ENCODE measurements around the gene PLIN4. TPM values are rescaled to one million over a fixed set of nuclear protein-coding genes. Genes with fewer than 3 reads are reported as not detected.
"Not testable (repeated sequence)": the region's sequence is repeated elsewhere in the genome, so short reads cannot be mapped to it uniquely, and the experiment has no call there.

PLIN4 gene
- not detected in 2 replicates for total RNA-seq

DNA sequence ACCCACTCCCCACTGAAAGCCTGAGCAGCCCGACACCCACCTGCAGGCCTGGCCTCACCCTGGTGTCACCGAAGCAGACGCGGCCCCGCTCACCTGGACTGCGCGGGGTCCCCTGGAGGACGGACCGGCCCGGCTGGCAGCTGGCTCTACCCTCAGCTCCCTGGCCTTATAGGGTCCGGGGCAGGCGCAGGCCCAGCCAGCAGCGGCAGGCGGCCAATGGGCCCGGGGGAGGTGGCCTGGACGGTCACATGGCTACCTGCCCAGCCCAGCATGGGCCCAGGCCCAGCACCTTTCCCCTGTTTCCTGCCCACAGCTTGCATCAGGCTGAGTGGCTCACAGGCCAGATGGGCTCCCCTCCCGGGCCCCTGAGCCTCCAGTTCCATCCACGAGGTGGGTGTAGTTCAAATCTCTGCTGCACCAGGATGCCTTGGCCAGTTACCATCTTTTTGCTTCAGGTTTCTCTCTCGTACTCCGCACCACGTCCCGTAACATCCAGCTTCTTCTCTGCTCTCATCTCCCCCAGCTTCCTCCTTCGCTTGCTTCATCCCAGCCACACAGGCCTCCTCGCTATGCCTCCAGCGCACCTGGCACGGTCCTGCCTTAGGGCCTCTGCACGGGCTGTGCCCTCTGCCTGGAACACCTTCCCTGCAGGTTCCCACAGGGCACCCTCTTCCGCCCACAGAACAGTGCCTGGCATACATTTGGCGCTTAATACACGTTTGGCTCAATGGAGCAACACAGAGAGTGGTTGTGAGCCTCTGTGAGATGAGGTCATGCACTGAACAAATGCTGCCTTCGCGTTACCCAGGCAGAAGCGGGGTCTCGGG is at the start of gene PLIN4:
TSS of gene PLIN4 (minus strand) at position 142 of the 827 bp plus-strand sequence. CDS start 214 bp downstream, outside the sequence.
- intact Hi-C loops (cut with micrococcal nuclease): no loop called here

GRCh38 chr19:4567584-4568071 is 49.3 kb upstream of the PLIN4 start:
- intact Hi-C loops (cut with micrococcal nuclease): no loop called here

DNA sequence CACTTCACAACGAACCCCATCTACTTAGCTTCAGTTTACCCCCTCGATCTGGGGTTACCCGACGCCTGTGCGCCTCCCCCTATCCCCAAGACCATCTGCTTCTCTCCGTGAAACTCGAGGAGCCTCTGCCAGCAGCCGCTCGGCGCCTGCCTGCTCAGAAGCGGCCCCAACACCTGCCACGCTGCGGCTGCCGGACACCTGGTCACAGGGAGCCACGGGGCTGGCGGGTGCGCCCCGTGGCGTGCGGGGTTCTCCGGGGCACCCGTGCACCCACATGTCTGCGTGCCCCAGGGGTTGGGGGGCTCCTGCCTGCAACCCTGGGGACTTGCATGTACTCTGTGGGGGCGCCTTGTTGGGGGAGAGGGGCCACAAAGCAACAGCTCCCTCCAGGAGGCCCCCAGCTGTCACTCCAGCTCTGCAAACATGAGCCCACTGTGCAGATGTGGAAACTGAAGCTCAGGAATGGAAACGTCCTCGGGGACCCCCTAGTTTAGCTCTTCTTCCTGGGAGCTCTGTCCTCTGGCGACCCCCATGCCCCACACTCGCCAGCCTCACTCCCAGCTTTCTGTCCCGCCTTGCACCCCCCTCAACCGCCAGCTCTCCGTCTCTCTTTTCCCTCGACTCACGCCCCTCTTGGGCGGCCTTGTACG is 48.2 kb upstream of the PLIN4 start:
- intact Hi-C loops (cut with micrococcal nuclease): no loop called here

GRCh38 chr19:4563562-4563961 is 45.3 kb upstream of the PLIN4 start:
- intact Hi-C loops (cut with micrococcal nuclease): not testable (repeated sequence)

- intact Hi-C loops (cut with micrococcal nuclease): not testable (repeated sequence)
Observed at GRCh38 chr19:4562085-4562484, 43.8 kb upstream of the PLIN4 start.

DNA sequence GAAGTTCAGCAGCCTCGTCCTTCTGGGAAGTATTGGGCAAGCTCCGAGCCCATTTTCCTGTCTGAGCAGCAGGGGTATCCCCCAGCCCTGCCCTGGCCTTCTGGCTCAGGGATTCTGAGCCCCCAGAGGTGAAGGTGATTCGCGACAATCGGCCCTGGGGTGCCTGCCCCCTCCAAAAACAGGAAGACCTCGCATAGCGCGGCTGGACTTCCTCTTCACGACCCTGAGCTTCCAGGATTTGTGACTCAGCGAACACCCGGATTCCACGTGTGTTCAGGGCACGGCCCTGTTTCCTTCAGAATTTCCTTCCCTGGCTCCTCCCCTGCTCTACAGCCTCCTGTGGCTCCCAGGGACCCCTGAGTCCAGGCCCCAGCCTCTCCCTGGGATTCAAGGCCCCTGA is 41.3 kb upstream of the PLIN4 start, which contains the start of gene SEMA6B:
TSS of gene SEMA6B (minus strand) at position 116 of the 400 bp plus-strand sequence. CDS start 1,227 bp downstream, outside the sequence.
- intact Hi-C loops (cut with micrococcal nuclease): loop anchor here (5.0 kb wide), 1 partner anchor 78 kb away; the partner anchor contains the start of gene TNFAIP8L1

DNA sequence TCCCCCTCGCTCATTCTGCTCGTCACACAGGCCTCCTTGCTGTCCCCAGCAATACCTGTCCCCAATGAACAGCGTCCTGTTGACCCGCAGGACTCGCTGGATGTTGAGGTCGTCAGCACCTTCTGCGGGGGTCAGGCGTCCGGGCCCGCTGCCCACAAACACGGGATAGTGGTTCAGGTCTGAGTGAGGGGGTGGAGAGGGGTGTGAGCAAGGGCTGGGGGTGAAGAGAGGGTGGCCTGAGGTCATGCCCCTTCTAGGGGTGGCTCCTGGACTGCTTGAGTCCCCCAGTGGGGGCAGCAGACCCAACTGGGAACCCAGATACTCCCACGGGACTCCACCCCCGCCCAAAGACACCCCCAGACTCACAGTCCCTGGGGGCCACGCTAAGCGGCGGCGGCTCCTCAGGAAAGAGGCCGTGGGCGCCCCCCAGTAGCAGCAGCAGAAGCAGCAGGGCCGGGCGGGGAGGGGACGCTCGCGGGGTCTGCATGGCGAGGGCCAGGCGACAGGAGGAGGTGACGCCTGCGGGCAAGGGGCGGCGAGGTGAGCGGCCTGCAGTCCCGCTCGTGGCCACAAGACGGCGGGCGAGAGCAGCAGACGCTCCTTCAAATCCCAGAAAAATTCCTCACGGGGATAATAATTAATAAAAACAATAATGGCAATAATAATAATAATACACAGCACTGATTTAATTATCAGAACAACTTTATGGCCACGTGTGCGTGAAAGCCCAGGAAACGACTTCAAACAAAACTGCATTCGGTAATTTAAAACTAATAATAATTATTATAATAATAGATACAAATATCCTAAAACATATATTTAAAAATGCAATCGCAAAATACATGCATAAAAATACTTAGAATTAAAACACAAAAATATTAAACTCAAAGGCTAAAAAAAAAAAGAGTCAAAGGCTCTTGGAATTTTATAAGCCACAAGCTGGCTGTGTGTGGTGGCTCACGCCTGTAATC is 40.0 kb upstream of the PLIN4 start:
- intact Hi-C loops (cut with micrococcal nuclease): loop anchor here (5.0 kb wide), 1 partner anchor 79 kb away; the partner anchor contains the start of gene TNFAIP8L1

- intact Hi-C loops (cut with micrococcal nuclease): loop anchor here (5.0 kb wide), 1 partner anchor 80 kb away; the partner anchor contains the start of gene TNFAIP8L1
Observed at GRCh38 chr19:4557144-4557970, 39.1 kb upstream of the PLIN4 start.

GRCh38 chr19:4556597-4557127 is 38.4 kb upstream of the PLIN4 start:
- intact Hi-C loops (cut with micrococcal nuclease): loop anchor here (5.0 kb wide), 1 partner anchor 81 kb away; the partner anchor contains the start of gene TNFAIP8L1

DNA sequence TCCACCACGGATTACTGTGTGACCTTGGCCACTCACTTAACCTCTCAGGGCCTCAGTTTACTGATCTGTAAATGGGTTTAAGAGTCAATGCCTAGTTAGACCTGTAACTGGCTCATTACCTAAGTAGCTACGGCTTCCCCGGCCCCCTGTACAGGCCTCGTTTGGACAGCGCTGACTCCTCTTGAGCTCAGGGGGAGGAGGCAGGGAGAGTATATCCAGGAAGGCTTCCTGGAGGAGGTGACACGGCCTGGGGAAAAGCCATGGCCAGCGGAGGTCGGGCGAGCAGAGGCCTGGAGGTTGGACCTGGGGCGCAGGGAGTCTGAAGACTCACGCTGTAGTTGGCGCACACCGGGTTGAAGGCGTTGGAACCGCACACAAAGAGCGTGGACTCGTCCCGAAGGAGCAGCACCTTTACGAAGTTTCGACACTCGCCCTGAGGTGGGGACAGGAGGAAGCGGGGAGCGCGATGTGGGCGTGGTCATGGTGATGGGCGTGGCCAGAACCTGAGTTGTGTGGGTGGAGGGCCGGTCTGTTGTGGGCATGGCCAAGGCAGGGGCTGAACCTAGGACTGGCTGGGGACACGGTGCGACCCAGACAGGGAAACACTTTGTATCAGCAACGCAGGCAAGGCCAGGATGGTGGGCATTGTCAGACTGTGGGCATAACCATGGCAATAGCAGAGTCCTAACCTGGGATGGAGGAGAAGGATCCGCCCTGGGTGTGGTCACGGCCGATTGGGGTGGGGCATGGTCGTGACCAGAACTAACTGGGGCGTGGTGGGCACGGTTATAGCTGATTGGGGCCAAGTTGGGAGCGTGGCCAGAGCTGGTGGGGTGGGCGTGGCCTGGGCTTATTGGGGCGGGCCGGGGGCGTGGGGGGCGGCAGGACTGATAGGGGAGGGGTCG is 37.6 kb upstream of the PLIN4 start:
- intact Hi-C loops (cut with micrococcal nuclease): loop anchor here (5.0 kb wide), 1 partner anchor 81 kb away; the partner anchor contains the start of gene TNFAIP8L1

DNA sequence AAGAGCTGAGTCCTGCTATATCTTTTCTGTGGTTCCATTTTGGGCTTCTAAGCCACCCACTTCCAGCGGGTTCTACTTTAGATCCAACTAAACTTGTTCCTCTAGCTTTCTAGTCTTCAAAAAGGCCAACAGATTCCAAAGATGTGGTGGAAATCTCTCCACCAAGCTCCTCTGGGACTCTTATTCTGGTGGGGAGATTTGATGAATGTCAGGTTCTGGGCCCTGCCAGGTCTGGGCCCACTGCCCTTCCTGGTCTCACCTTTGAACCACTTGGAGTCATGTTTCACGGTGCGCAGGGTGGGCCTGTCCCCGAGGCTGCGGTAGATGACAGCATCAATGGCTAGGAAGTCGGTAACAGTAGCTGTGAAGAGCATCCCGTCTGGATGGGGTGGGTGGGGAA is 36.4 kb upstream of the PLIN4 start:
- intact Hi-C loops (cut with micrococcal nuclease): loop anchor here (5.0 kb wide), 1 partner anchor 83 kb away; the partner anchor contains the start of gene TNFAIP8L1

GRCh38 chr19:4553775-4554174 is 35.5 kb upstream of the PLIN4 start:
- intact Hi-C loops (cut with micrococcal nuclease): no loop called here

GRCh38 chr19:4553092-4553695 is 34.9 kb upstream of the PLIN4 start:
- intact Hi-C loops (cut with micrococcal nuclease): no loop called here

GRCh38 chr19:4552525-4552819 is 34.2 kb upstream of the PLIN4 start:
- intact Hi-C loops (cut with micrococcal nuclease): no loop called here

- intact Hi-C loops (cut with micrococcal nuclease): no loop called here
Observed at GRCh38 chr19:4550479-4551050, 32.3 kb upstream of the PLIN4 start.

DNA sequence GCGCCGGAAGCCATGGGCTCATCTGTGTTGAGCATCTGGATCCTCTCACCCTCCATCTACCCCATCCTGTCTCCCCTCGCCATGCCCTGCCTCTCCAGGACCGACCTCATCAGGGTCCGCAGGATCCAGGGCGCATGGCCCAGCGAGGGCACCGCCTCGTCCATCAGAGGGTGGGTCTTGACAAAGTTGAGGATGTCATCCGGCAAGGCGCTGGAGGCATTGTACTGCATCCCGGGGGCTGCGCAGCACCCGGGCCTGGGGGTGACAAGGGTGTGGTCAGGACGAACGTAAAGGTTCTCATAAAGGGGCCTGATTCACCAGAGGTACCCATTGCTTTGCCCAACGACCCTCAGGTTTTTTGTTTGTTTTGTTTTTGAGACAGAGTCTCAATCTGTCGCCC is 31.7 kb upstream of the PLIN4 start:
- intact Hi-C loops (cut with micrococcal nuclease): no loop called here

DNA sequence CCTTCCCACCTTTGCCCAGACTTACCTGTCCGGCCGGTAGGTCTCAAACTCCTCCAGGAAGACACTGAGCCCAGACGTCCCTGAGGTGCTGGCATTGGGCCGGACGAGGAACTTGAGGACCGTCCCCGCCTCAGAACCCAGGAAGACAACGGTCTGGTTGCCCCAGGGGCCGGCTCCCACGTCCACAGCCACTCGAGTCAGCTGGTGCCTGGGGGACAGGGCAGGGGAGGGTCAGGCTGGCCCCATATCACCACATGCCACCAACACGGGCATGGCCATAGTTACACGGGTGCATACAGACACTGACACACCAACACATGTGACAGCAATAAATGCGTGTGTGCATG is 29.9 kb upstream of the PLIN4 start:
- intact Hi-C loops (cut with micrococcal nuclease): no loop called here

All from T-helper 2 cell treated with Interferon-gamma antibody and Interleukin-4, amounts not matched to agents 100 ng/mL and 5 ng/mL, for 36 hours (primary cell).